NOMO-1 (cell line): Measurements from ENCODE around the gene PDE1A.
"Not testable (repeated sequence)": the region's sequence is repeated elsewhere in the genome, so short reads cannot be mapped to it uniquely, and the experiment has no call there.

Experiments used
- DNase-seq, 2 experiments: peaks; one replicate each; lab custom pipeline; 2025; ENCODE audit not compliant: unreplicated experiment in 2 of 2; lab: John Stamatoyannopoulos, UW

The PDE1A gene

GRCh38 chr2:182291296-182291695 is 135.5 kb downstream of the PDE1A start:
- no peak for DNase-seq

- DNase-seq = no peak
These were observed 143.3 kb downstream of the PDE1A start for GRCh38 chr2:182283512-182283911.

DNA sequence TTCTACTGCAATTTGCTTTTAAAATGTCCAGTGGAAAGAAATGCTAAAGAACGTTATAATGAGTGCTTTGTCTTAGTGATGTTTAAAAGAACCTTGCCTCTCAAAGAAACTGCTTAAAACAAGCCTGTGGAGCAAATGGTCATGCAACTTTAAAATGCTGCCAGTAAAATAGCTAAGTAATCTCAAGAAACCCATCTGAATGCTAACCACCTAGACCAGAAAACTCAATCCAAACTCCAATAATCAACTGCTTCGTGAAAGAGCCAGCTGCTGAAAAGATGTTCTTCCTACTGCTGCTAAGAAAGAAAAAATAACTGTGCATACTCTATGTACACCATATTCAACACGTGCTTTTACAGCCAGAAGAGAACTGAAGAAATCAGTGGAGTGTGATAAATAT is 145.6 kb downstream of the PDE1A start:
- no peak for DNase-seq

GRCh38 chr2:182280118-182280517 is 146.7 kb downstream of the PDE1A start:
- DNase-seq = no peak

DNA sequence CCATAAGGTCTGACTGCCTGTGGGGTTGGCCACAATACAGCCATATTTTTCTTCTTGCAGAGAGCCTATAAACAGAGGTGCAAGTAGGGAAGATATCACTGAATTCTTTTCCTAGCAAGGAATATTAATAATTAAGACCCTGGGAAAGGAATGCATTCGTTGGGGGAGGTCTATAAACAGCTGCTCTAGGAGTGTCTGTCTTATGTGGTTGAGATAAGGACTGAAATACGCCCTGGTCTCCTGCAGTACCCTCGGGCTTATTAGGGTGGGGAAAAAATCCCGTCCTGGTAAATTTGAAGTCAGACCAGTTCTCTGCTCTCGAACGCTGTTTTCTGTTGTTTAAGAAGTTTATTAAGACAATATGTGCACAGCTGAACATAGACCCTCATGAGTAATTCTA is 150.2 kb downstream of the PDE1A start:
- DNase-seq = not testable (repeated sequence)

- no peak for DNase-seq
These were observed 158.9 kb downstream of the PDE1A start for GRCh38 chr2:182267971-182268370.

- DNase-seq = no peak
These were observed 159.9 kb downstream of the PDE1A start for GRCh38 chr2:182266909-182267308.

GRCh38 chr2:182265718-182266117 is 161.1 kb downstream of the PDE1A start:
- no peak for DNase-seq

DNA sequence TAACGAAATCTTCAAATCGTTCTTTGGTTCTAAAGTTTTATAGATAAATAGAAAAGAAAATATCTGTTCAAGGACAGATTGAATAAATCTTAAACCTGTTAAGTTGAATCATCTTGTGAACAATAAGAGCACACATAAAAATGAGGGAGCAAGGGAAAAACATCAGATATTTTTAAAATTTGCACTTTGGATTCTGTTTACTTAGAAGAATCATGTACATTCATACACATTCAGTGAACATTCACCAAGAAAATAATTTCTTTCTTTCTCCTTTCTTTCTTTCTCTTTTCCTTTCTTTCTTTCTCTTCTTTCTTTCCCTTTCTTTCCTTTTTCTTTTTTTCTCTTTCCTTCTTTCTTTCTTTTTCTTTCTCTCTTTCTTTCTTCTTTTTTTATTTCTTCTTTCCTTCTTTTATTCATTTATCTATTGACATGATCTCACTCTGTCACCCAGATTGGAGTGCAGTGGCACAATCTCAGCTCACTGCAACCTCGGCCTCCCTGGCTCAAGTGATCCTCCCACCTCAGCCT is 164.9 kb downstream of the PDE1A start:
- DNase-seq = no peak

DNA sequence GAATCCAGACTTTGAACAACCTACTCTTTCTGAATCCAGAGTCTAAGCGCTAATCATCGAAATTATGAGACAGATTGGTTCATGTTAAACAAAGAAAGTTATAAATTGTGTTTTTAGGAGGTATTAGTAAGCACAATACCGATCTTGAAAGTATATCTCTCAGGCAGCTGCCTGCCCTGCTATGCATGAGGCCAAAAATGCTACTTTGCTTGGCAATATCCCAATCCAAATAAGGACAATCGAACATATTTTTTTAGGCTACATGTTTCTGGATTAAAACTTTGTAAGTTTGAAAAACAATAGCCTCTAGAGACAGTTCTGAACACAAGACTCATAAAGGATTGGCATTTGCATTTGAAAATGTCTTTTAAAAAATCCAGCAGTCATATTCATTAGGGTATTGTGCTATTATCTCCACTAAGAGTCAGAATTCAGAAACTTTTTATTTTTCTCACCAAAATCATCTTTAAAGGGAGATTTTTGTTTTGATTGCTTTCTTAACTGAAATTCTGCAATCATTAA is 167.1 kb downstream of the PDE1A start:
- DNase-seq = no peak

- DNase-seq = no peak
These were observed 174.3 kb downstream of the PDE1A start for GRCh38 chr2:182252534-182252933.

GRCh38 chr2:182248898-182249297 is 177.9 kb downstream of the PDE1A start:
- no peak for DNase-seq

GRCh38 chr2:182248362-182248761 is 178.5 kb downstream of the PDE1A start:
- DNase-seq = no peak

GRCh38 chr2:182247831-182248230 is 179.0 kb downstream of the PDE1A start:
- no peak for DNase-seq

DNA sequence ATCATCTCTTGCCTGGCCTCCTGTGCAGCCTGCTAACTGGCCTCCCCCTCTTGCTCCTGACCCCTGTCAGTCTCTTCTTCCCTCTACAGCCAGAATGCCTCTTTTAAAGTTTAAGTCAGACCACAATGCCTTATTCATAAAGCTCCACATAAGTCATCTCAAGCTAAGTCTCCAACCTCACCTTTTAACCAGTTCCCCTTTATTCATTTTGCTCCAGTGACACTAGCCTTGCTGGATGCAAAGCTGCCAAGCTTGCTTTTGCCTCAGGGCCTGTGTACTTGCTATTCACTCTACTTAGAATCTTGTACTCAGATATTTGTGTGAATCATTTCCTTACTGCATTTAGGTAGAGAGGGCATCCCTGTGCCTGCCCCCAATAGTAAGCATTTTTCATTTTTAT is 180.9 kb downstream of the PDE1A start:
- DNase-seq = no peak

DNA sequence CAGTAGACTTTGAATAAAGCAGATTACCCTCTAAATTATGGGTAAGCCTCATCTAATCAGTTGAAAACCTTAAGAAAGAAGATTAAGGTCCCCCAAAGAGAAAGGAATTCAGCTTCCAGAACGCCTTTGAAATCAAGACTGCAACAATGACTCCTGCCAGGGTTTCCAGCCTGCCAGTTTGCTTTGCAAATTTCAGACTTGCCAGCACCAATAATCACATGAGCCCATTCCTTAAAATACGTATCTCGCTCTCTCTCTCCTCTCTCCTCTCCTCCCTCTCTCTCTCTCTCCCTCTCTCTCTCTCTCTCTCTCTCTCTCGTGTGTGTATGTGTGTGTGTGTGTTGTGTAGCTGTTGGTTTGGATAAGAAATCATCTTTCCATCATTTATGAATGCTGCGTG is 184.2 kb downstream of the PDE1A start:
- no peak for DNase-seq

DNA sequence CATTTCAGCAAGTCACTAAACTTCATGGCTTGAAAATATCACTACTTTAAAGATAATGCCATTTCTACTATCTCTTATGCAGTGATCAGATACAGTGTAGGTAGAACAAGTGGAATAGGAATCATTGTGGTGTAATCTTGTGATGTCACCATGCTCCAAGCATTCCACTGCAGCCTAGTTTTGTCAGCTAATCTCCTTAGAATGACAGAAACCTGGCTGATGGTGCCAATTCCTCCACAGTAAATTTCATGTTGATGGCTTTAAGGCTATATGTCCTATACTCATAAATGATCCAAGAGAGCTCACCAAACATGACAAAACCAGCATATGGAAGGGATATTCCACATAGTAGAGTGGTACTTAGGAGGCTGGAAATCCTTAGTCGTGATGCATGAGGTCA is 184.9 kb downstream of the PDE1A start:
- DNase-seq = no peak

DNA sequence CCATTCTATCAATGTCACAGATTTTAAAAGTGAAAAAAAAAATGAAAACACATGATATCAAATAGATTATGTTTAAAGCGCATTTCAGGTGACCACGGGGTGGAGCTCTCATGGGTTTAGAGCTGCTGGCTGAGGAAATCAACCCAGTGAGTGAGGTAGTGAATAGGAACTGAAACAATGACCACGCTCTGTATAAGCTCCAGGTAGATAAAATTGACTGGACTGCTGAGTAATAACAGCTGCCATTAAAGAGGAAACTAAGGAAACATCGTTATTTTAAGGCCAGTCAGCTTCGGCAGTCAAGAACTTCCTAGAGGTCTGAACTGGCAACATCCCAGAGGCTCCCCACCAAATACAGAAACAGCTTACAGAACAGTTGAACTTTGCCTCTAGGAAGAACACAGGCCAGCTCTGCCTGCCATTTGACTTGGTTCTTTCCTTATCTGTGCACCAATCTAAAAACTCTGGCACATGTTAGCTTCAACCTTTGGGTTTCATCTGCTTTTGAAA is 185.9 kb downstream of the PDE1A start:
- peak; percentile 12 to 64 for DNase-seq

DNA sequence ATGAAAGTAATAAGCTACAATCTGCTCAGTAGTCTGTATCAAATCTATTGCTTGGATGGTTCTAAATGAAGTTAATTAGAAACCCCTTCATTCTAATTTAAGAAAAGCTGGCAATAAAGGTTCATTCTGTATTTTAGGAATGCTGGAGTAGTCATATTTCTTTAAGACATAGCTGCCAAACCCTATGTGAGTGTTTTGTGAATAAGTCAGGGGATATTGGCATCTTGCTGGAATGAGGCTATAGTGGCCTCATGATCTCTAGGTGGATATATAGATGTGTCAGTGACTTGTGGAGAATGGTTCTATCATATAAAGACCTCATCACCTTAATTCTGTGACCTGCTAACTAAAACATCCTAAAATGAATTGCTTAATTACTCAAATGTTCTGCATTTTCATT is 196.3 kb downstream of the PDE1A start:
- DNase-seq = no peak

DNA sequence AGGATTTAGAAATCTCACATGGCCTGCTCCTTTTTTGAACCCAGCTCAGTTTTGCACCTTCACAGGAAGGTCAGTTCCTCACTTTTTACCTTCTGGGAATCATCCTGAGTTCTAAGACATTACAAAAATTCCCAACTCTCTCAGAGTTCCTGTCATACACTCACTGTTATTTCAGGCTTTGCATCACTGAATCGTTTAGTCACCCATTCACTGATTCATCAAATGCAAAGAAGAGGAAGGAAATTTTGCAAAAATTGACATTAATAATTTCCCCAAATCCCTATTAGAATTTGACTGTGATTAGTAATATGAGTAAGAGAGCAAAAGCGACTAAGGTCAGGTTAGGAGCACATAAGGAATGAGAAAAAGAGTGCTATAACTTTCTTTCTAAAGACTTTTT is 197.5 kb downstream of the PDE1A start:
- no peak for DNase-seq

GRCh38 chr2:182228741-182229140 is 198.1 kb downstream of the PDE1A start:
- no peak for DNase-seq

- DNase-seq = no peak
These were observed 198.8 kb downstream of the PDE1A start for GRCh38 chr2:182228073-182228473.

- no peak for DNase-seq
These were observed 200.0 kb downstream of the PDE1A start for GRCh38 chr2:182226807-182227206.
